ENCODE results near the gene TNFRSF19. TPM values are rescaled to one million over a fixed set of nuclear protein-coding genes. Genes with fewer than 3 reads are reported as not detected.

TNFRSF19 gene
- total and polyA plus RNA-seq, 3 donors from 2014 or later, result 5.7 to 8.4 (median 6.2) TPM

GRCh38 chr13:23651439-23651838, 81.2 kb downstream of the TNFRSF19 start:
- no peak for DNase-seq

GRCh38 chr13:23651887-23652286, 81.7 kb downstream of the TNFRSF19 start:
- no peak overlapping the region for H3K4me3 ChIP-seq
- H3K4me1 ChIP-seq, result peaks cover 7% of the 10 kb centered on the region
- H3K27ac ChIP-seq, result no peak overlapping the region
- no peak for TF ChIP-seq POLR2A (IDR thresholded peaks at IDR 0.05)
- TF ChIP-seq, protein P1, sequence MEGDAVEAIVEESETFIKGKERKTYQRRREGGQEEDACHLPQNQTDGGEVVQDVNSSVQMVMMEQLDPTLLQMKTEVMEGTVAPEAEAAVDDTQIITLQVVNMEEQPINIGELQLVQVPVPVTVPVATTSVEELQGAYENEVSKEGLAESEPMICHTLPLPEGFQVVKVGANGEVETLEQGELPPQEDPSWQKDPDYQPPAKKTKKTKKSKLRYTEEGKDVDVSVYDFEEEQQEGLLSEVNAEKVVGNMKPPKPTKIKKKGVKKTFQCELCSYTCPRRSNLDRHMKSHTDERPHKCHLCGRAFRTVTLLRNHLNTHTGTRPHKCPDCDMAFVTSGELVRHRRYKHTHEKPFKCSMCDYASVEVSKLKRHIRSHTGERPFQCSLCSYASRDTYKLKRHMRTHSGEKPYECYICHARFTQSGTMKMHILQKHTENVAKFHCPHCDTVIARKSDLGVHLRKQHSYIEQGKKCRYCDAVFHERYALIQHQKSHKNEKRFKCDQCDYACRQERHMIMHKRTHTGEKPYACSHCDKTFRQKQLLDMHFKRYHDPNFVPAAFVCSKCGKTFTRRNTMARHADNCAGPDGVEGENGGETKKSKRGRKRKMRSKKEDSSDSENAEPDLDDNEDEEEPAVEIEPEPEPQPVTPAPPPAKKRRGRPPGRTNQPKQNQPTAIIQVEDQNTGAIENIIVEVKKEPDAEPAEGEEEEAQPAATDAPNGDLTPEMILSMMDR (IDR thresholded peaks at IDR 0.05), result no peak
- H3K27me3 ChIP-seq, result no peaks in the 10 kb centered on the region
- no peaks in the 10 kb centered on the region for H3K9me3 ChIP-seq
- H3K36me3 ChIP-seq (ENCODE audit: low read depth, missing control alignments), result no peaks in the 10 kb centered on the region
- intact Hi-C loops (cut with DNase I; ENCODE audit: low total_unique reads), result no loop called here
- 90 to 98% methylated on average over 2 of the region's 2 CpGs for WGBS, 2 donors
- DNase-seq, result no peak

More at GRCh38 chr13:23651439-23651838, 81.2 kb downstream of the TNFRSF19 start:
- Histone ChIP-seq H3K27ac (no peak overlapping the region), H3K4me3 (no peak overlapping the region), H3K27me3 (no peaks in the 10 kb centered on the region), H3K9me3 (no peaks in the 10 kb centered on the region), H3K36me3 (ENCODE audit: low read depth, missing control alignments) (no peaks in the 10 kb centered on the region), H3K4me1 (peaks cover 5% of the 10 kb centered on the region)
- TF ChIP-seq, protein P1 (IDR thresholded peaks at IDR 0.05), result no peak
- TF ChIP-seq POLR2A (IDR thresholded peaks at IDR 0.05), result no peak
- intact Hi-C loops (cut with DNase I; ENCODE audit: low total_unique reads), result no loop called here
- WGBS, 2 donors, result 94 to 98% methylated on average over 1 of the region's 1 CpG

DNA sequence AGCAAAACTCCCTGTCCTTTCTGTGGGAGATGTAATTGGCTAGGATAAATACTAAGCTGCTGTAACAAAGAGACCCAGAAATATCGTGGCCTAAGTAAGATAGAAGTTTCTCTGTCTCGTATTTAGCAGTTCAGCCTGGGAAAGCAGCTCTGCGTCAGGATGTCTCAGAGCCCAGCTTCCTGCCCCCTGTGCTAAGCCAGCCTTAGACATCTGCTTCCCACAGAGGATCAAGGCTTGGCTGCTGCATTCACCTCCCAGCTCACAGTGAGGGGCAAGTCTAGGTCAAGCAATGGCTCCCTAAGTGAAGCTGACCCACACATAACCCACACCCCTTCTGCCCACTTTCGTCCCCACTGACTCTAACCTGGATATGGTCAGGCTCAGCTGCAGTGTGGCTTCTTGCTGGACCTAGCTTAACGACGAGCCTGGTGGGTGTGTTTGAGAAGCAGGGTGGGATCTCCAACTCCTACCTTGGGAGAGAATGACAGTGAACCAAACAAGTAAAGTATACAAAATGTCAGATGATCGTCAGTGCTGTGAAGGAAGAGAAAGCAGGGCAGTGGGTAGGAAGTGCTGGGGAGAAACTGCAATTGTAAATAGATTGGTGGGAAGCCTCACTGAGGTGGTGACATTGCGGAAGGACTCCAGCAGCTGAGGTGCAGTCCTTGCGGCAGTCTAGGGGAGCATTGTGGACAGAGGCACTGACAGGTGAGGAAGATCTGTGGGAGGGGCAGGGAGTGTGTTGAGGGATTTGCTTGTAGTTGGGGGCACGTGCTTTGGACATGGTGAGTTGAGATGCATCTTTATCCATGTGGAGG, 82.9 kb downstream of the TNFRSF19 start:
- Histone ChIP-seq H3K4me1 (peaks cover 14% of the 10 kb centered on the region), H3K27me3 (no peaks in the 10 kb centered on the region), H3K9me3 (no peaks in the 10 kb centered on the region), H3K4me3 (no peak overlapping the region), H3K36me3 (ENCODE audit: low read depth, missing control alignments) (no peaks in the 10 kb centered on the region), H3K27ac (no peak overlapping the region)
- TF ChIP-seq, protein P1 (IDR thresholded peaks at IDR 0.05), result no peak
- TF ChIP-seq POLR2A (IDR thresholded peaks at IDR 0.05), result no peak
- intact Hi-C loops (cut with DNase I; ENCODE audit: low total_unique reads), result no loop called here
- WGBS, 2 donors, result 85 to 88% methylated on average over 10 of the region's 10 CpGs
- DNase-seq, result no peak

- Histone ChIP-seq H3K4me1 (peaks cover 14% of the 10 kb centered on the region), H3K9me3 (no peaks in the 10 kb centered on the region), H3K36me3 (ENCODE audit: low read depth, missing control alignments) (no peaks in the 10 kb centered on the region), H3K27ac (no peak overlapping the region), H3K4me3 (no peak overlapping the region), H3K27me3 (no peaks in the 10 kb centered on the region)
- no peak for DNase-seq
- no peak for TF ChIP-seq POLR2A (IDR thresholded peaks at IDR 0.05)
- TF ChIP-seq, protein P1 (IDR thresholded peaks at IDR 0.05), result no peak
- WGBS, 2 donors, result 60 to 79% methylated on average over 9 to 11 of the region's 11 CpGs
- intact Hi-C loops (cut with DNase I; ENCODE audit: low total_unique reads), result no loop called here
Observed at GRCh38 chr13:23654111-23655110, 84.2 kb downstream of the TNFRSF19 start.

All from testis (tissue), 3 donors.